HUES48 (cell line): ENCODE measurements around the gene FAM83D.
"Not testable (repeated sequence)": the region's sequence is repeated elsewhere in the genome, so short reads cannot be mapped to it uniquely, and the experiment has no call there.

ENCODE experiments used
- H3K27ac ChIP-seq: one replicate; pipeline ENCODE4 v1.7.0; 2013; ENCODE audit warnings: low read depth, low read length, inconsistent platforms
- H3K27me3 ChIP-seq: 2 replicates; pipeline ENCODE4 v1.6.1; 2013; ENCODE audit warnings: mild to moderate bottlenecking, low read length; ENCODE audit not compliant: control insufficient read depth, insufficient read depth
- H3K36me3 ChIP-seq: 2 replicates; pipeline ENCODE4 v1.6.1; 2013; ENCODE audit warnings: low read length; ENCODE audit not compliant: control insufficient read depth, insufficient read depth
- H3K4me1 ChIP-seq: 2 replicates; pipeline ENCODE4 v1.6.1; 2013; ENCODE audit warnings: mild to moderate bottlenecking, low read length; ENCODE audit not compliant: control insufficient read depth, insufficient read depth
- H3K4me3 ChIP-seq: 2 replicates; pipeline ENCODE4 v1.5.1; 2013; ENCODE audit warnings: mild to moderate bottlenecking, low read depth, low read length
- H3K9ac ChIP-seq: 2 replicates; pipeline ENCODE4 v1.6.1; 2013; ENCODE audit warnings: mild to moderate bottlenecking, low read depth, low read length, moderate library complexity
- H3K9me3 ChIP-seq: 2 replicates; pipeline ENCODE4 v1.6.1; 2013; ENCODE audit warnings: low read length; ENCODE audit not compliant: control insufficient read depth, insufficient read depth

FAM83D gene

GRCh38 chr20:38987777-38988176, 61.6 kb downstream of the FAM83D start:
- Histone ChIP-seq H3K4me1 (peaks cover 6% of the 10 kb centered on the region; the same call in 1 of the 2 replicates), H3K36me3 (peaks cover 57% of the 10 kb centered on the region), H3K9ac (no peak overlapping the region), H3K27ac (no peak overlapping the region), H3K27me3 (no peaks in the 10 kb centered on the region), H3K9me3 (no peaks in the 10 kb centered on the region), H3K4me3 (no peak overlapping the region; the same call in 1 of the 2 replicates)

GRCh38 chr20:38990728-38991127, 64.5 kb downstream of the FAM83D start:
- no peak overlapping the region for H3K27ac ChIP-seq
- H3K4me3 ChIP-seq: no peak overlapping the region
- no peaks in the 10 kb centered on the region for H3K27me3 ChIP-seq
- no peak overlapping the region for H3K9ac ChIP-seq
- no peaks in the 10 kb centered on the region for H3K9me3 ChIP-seq
- peaks cover 6% of the 10 kb centered on the region; the same call in 1 of the 2 replicates for H3K4me1 ChIP-seq
- H3K36me3 ChIP-seq: peaks cover 58% of the 10 kb centered on the region

DNA sequence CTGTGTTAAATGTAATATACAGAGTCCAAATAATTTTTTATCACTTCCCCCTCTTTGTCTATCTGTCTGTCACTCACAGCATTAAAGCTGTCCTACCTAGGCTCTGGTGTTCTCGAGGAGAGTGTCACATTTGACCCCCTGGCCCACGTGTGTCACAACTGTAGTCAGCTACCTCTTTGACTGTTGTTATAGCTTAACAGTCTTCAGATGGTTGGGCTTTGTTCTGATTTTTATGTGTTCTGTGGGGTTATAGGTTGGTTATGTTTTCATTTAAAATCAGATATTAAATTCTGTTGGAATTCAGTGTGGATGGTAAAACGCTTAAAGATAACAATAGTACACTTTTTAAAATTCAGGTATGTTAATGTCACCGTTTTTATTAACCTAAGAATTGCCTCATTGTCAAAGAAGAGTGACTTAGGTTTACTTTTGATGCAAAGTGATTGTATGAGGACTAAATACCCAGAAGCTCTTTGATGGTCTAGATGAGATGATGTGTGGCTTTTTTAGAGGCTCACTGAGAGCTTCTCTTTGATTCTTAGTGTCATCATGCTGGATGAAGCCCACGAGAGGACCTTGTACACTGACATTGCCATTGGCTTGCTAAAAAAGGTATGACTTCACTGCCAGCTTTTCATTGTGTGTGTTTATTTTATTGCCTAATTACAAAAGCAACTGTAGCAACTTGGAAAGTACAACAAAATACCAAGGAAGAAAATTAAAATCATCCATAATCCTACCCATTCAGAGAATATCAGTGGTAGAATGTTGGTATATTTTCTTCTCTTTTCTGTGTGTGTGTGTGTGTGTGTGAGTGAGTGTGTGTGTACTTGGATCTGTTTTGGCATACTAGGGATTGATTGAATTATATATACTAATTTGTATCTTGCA, 65.8 kb downstream of the FAM83D start:
- peaks cover 6% of the 10 kb centered on the region; the same call in 1 of the 2 replicates for H3K4me1 ChIP-seq
- H3K9ac ChIP-seq: no peak overlapping the region
- H3K9me3 ChIP-seq: no peaks in the 10 kb centered on the region
- no peaks in the 10 kb centered on the region for H3K27me3 ChIP-seq
- H3K4me3 ChIP-seq: no peak overlapping the region
- no peak overlapping the region for H3K27ac ChIP-seq
- peaks cover 69% of the 10 kb centered on the region for H3K36me3 ChIP-seq

DNA sequence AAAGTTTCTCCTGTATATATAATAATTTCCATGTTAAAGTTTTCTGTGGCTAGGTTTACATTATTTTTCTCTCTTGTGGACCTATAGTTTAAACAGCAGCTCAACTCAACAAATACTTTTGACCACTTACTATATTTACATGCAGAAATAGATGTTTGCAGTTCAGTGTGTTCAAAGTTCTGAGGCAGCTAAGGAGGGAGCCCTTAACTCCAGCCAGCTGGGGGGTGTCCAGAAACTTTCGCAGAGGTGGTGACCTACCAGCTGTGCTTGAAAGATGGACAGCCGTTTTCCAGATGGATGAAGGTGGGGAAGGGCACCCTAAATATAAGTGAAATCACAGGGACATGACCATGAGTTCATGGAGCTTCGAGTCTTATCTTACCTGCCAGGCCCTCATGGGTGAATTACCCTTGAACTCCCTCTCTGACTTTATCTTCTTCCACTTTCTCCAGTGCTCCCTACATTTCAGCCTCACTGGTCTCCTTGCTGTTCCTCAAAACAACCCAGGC, 69.4 kb downstream of the FAM83D start:
- no peaks in the 10 kb centered on the region for H3K4me1 ChIP-seq
- no peaks in the 10 kb centered on the region for H3K9me3 ChIP-seq
- H3K9ac ChIP-seq: no peak overlapping the region
- H3K4me3 ChIP-seq: no peak overlapping the region
- H3K27ac ChIP-seq: no peak overlapping the region
- H3K27me3 ChIP-seq: no peaks in the 10 kb centered on the region
- H3K36me3 ChIP-seq: peaks cover 75% of the 10 kb centered on the region

GRCh38 chr20:38996866-38997265, 70.6 kb downstream of the FAM83D start:
- not testable (repeated sequence) for H3K4me1 ChIP-seq, H3K9ac ChIP-seq, H3K9me3 ChIP-seq

GRCh38 chr20:38997622-38998021, 71.4 kb downstream of the FAM83D start:
- Histone ChIP-seq H3K36me3 (peaks cover 86% of the 10 kb centered on the region), H3K9ac (no peak overlapping the region), H3K4me3 (no peak overlapping the region), H3K27me3 (no peaks in the 10 kb centered on the region), H3K9me3 (no peaks in the 10 kb centered on the region), H3K4me1 (no peaks in the 10 kb centered on the region), H3K27ac (no peak overlapping the region)

More at GRCh38 chr20:38996866-38997265, 70.6 kb downstream of the FAM83D start:
- H3K27ac ChIP-seq, H3K27me3 ChIP-seq, H3K4me3 ChIP-seq: not testable (repeated sequence)
- peaks cover 84% of the 10 kb centered on the region for H3K36me3 ChIP-seq

DNA sequence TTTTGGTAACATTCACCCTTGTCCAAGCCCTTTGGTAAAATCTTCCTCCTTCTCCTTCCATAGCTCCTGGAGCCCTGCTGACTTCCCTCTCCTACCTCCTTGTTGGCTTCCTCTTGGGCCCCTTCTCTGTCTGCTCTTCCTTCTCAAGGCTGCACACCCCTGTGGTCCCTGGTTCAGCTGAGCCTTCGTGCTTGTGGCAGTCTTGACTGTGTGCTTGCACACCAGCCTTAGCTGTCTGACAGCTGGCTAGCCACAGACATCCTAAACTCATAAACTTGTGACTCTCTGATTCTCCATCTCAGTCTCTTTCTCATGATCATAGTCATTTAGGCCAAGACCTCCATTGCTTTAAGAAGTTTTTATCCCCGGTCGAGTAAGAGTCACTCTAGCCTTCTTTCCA, 73.0 kb downstream of the FAM83D start:
- Histone ChIP-seq H3K27me3 (no peaks in the 10 kb centered on the region), H3K27ac (no peak overlapping the region), H3K4me1 (no peaks in the 10 kb centered on the region), H3K9ac (no peak overlapping the region), H3K9me3 (no peaks in the 10 kb centered on the region), H3K4me3 (no peak overlapping the region), H3K36me3 (peaks cover 89% of the 10 kb centered on the region)

DNA sequence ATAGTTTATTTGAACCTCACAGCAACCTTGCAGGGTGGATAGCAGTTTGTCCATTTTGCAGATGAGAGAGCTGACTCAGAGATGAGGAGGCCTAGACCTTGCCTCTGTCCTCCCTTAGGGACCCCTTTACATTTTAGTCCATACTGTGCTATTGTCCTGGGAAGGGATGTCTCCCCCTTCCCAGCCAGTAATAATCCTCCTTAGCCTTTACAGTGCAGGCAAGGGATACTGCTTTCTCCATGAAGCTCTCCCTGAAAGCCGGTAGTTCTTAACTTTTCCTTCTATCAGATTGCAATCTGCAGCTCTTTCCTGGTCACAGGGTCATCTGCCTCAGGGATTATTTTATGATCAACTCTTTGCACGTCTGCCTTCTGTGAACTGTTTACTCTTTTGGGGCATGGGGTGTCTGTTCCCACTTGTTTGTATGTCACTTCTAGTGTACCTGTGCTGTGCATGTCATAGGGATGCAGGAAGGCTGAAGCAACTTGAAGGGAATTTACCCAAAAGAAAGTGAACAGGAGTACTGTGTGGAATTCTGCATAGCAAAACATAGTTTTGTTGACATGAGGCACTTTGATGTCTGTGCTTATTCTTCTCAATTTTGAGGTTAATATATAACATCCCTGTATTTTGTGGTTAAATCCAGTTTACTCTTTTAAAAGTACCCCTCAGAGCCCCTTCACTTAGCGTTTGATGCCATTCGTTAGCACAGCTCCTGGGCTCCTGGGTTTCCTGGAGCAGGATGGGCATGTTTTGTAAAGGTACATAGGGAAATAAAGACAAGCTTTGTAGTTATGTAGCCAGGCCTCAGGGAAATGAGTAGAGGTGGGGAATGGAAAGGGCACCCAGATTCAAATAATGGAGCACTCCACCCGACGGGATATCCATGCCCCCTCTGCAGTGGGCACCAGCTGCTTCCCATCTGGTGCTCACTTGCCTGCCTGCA, 74.0 kb downstream of the FAM83D start:
- H3K9ac ChIP-seq: no peak overlapping the region
- H3K27me3 ChIP-seq: no peaks in the 10 kb centered on the region
- H3K4me1 ChIP-seq: no peaks in the 10 kb centered on the region
- peaks cover 91% of the 10 kb centered on the region for H3K36me3 ChIP-seq
- no peak overlapping the region for H3K27ac ChIP-seq
- no peak overlapping the region for H3K4me3 ChIP-seq
- no peaks in the 10 kb centered on the region for H3K9me3 ChIP-seq
